Trophoblast cell (in vitro differentiated cells and primary cell): Measurements from ENCODE around the gene NOS1AP.
A peak's percentile ranks its signal among the peaks of the same experiment; 100 is the strongest.

Experiments
- DNase-seq, 2 donors: peaks; one replicate each; pipeline ENCODE4 v3.0.0-alpha.2; 2016
- H2AFZ ChIP-seq: 2 replicates; pipeline ENCODE4 v1.6.1; 2013; ENCODE audit warnings: low read length, moderate library complexity, mild to moderate bottlenecking; ENCODE audit not compliant: insufficient read depth, poor library complexity
- H2AK5ac ChIP-seq: 2 replicates; pipeline ENCODE4 v1.6.1; 2013; ENCODE audit warnings: mild to moderate bottlenecking, low read length
- H2BK120ac ChIP-seq: 2 replicates; pipeline ENCODE4 v1.6.1; 2013; ENCODE audit warnings: low read length, mild to moderate bottlenecking, moderate library complexity; ENCODE audit not compliant: insufficient read depth, poor library complexity
- H2BK12ac ChIP-seq: 2 replicates; pipeline ENCODE4 v1.6.1; 2013; ENCODE audit warnings: mild to moderate bottlenecking, low read length, moderate library complexity
- H2BK5ac ChIP-seq: 2 replicates; pipeline ENCODE4 v1.6.1; 2013; ENCODE audit warnings: low read length, low read depth, moderate library complexity, mild to moderate bottlenecking; ENCODE audit not compliant: poor library complexity
- H3K14ac ChIP-seq: 2 replicates; pipeline ENCODE4 v1.6.1; 2013; ENCODE audit warnings: mild to moderate bottlenecking, low read length
- H3K18ac ChIP-seq: 2 replicates; pipeline ENCODE4 v1.6.1; 2013; ENCODE audit warnings: mild to moderate bottlenecking, low read length
- H3K23ac ChIP-seq: 2 replicates; pipeline ENCODE4 v1.6.1; 2013; ENCODE audit warnings: low read length
- H3K27ac ChIP-seq: 2 replicates; pipeline ENCODE4 v1.5.1; 2013; ENCODE audit warnings: low read depth, mild to moderate bottlenecking, inconsistent platforms, low read length, moderate library complexity
- H3K27me3 ChIP-seq: 2 replicates; pipeline ENCODE4 v1.6.1; 2013; ENCODE audit warnings: inconsistent platforms, mild to moderate bottlenecking, low read length, moderate library complexity; ENCODE audit not compliant: insufficient read depth
- H3K36me3 ChIP-seq, 2 experiments: 1 replicate in 1 of 2; 2 replicates in 1 of 2; pipeline ENCODE4 v1.6.1; 2013; ENCODE audit warnings: low read length in 2 of 2, mild to moderate bottlenecking in 2 of 2, moderate library complexity in 1 of 2; ENCODE audit not compliant: insufficient read depth in 2 of 2, control insufficient read depth in 1 of 2
- H3K4ac ChIP-seq: 2 replicates; pipeline ENCODE4 v1.6.1; 2013; ENCODE audit warnings: low read depth, mild to moderate bottlenecking, low read length, moderate library complexity
- H3K4me1 ChIP-seq, 2 experiments: 1 replicate in 1 of 2; 2 replicates in 1 of 2; pipeline ENCODE4 v1.6.1; 2013; ENCODE audit warnings: low read length in 2 of 2, mild to moderate bottlenecking in 2 of 2, moderate library complexity in 1 of 2; ENCODE audit not compliant: insufficient read depth in 2 of 2, control insufficient read depth in 1 of 2
- H3K4me2 ChIP-seq: 2 replicates; pipeline ENCODE4 v1.6.1; 2013; ENCODE audit warnings: inconsistent platforms, mild to moderate bottlenecking, low read length, moderate library complexity
- H3K4me3 ChIP-seq: 2 replicates; pipeline ENCODE4 v1.5.1; 2013; ENCODE audit warnings: mild to moderate bottlenecking, low read depth, low read length, inconsistent platforms
- H3K79me1 ChIP-seq: one replicate; pipeline ENCODE4 v1.6.1; 2013; ENCODE audit warnings: low read length
- H3K79me2 ChIP-seq: 2 replicates; pipeline ENCODE4 v1.6.1; 2013; ENCODE audit warnings: low read length, mild to moderate bottlenecking; ENCODE audit not compliant: control insufficient read depth, insufficient read depth, poor library complexity
- H3K9ac ChIP-seq: 2 replicates; pipeline ENCODE4 v1.6.1; 2013; ENCODE audit warnings: mild to moderate bottlenecking, low read length
- H3K9me3 ChIP-seq: 2 replicates; pipeline ENCODE4 v1.6.1; 2013; ENCODE audit warnings: low read depth, mild to moderate bottlenecking, control low read depth, inconsistent platforms, low read length; ENCODE audit not compliant: insufficient read depth
- H4K12ac ChIP-seq: 2 replicates; pipeline ENCODE4 v1.6.1; 2013; ENCODE audit warnings: low read depth, mild to moderate bottlenecking, low read length, moderate library complexity
- H4K8ac ChIP-seq: 2 replicates; pipeline ENCODE4 v1.6.1; 2013; ENCODE audit warnings: low read depth, mild to moderate bottlenecking, low read length, moderate library complexity
- H4K91ac ChIP-seq: one replicate; pipeline ENCODE4 v1.6.1; 2013; ENCODE audit warnings: low read depth, mild to moderate bottlenecking, low read length, moderate library complexity
- WGBS: extraction: QIAGEN DNeasy Blood & Tissue Kit; methylation state at CpG from one replicate; pipeline ENCODE4 v1.1.7; 2013; ENCODE audit warnings: missing lambda C conversion rate; ENCODE audit not compliant: insufficient read length, insufficient coverage; ENCODE audit errors: extremely low coverage; 5-methylcytosine and 5-hydroxymethylcytosine counted together

NOS1AP gene

DNA sequence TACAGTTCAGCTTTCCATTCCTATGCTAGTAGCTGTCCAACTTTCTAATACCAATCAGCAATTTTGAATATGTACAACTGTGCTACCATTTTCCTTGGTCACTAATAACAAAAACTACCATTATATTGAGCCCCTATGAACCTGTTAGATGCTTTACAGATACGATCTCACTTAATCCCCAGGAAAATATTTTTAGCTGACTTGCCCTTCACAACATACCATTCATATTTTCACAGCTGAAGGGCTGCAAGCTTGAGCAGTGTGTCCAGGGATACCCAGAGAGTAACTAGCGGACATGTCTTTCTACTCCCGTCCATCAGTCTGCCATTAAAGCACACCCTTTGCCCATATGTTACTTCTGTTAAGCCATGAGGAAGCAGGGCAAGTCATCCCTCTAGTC is 166.7 kb downstream of the NOS1AP start:
- no peak overlapping the region for H2BK12ac ChIP-seq
- no peak overlapping the region for H3K27ac ChIP-seq
- no peak overlapping the region for H3K14ac ChIP-seq
- no peak overlapping the region for H3K18ac ChIP-seq
- WGBS = no CpG with 5 or more reads among the region's 3 CpGs
- no peaks in the 10 kb centered on the region for H3K9me3 ChIP-seq
- no peak overlapping the region for H3K4me3 ChIP-seq
- H2AFZ ChIP-seq = no peak overlapping the region
- H3K4me1 ChIP-seq = peaks cover 2 to 5% of the 10 kb centered on the region in 2 experiments
- no peak overlapping the region for H2BK5ac ChIP-seq
- H2BK120ac ChIP-seq = no peak overlapping the region
- DNase-seq = peak in 1 of 2 donors; percentile 55
- H4K8ac ChIP-seq = no peak overlapping the region
- no peaks in the 10 kb centered on the region for H3K27me3 ChIP-seq
- no peaks in the 10 kb centered on the region for H3K79me1 ChIP-seq
- H3K23ac ChIP-seq = no peak overlapping the region
- H3K9ac ChIP-seq = no peak overlapping the region
- peak overlapping the region; percentile 20 for H3K4me2 ChIP-seq
- H3K79me2 ChIP-seq = no peaks in the 10 kb centered on the region
- H4K12ac ChIP-seq = no peak overlapping the region
- no peaks in the 10 kb centered on the region for H3K36me3 ChIP-seq
- no peak overlapping the region for H4K91ac ChIP-seq
- H3K4ac ChIP-seq = no peak overlapping the region
- no peak overlapping the region for H2AK5ac ChIP-seq

DNA sequence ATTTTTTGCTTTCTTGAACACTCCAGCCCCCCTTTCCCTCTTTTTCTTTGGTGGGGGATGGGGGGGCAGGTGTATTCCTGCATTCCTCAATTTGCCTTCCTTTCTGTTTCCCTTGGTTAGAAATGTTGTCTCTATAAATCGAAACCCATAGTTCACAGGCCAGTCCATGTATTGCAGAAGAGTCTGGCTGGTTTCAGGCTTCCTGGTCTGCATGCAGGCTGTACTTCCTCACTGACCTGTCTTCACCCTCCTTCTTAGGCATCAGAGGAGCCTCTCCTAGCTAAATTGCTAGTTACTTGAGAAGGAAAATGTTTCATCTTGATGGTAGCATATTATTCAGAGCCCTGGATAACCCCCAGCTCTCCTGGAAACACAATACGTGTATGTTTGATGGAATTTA is 167.1 kb downstream of the NOS1AP start:
- no peak overlapping the region for H2AK5ac ChIP-seq
- H3K9ac ChIP-seq = no peak overlapping the region
- H3K4me3 ChIP-seq = no peak overlapping the region
- no peak overlapping the region for H4K12ac ChIP-seq
- H3K23ac ChIP-seq = no peak overlapping the region
- H3K79me2 ChIP-seq = no peaks in the 10 kb centered on the region
- H3K14ac ChIP-seq = no peak overlapping the region
- WGBS = no CpG with 5 or more reads among the region's 2 CpGs
- no peak overlapping the region for H3K27ac ChIP-seq
- no peak overlapping the region for H2BK120ac ChIP-seq
- no peaks in the 10 kb centered on the region for H3K79me1 ChIP-seq
- H3K4ac ChIP-seq = no peak overlapping the region
- H2BK5ac ChIP-seq = no peak overlapping the region
- H3K4me1 ChIP-seq = peaks cover 2 to 5% of the 10 kb centered on the region in 2 experiments
- H3K9me3 ChIP-seq = no peaks in the 10 kb centered on the region
- no peak overlapping the region for H2BK12ac ChIP-seq
- peak overlapping the region; percentile 20 for H3K4me2 ChIP-seq
- H4K8ac ChIP-seq = no peak overlapping the region
- no peak overlapping the region for H2AFZ ChIP-seq
- H3K27me3 ChIP-seq = no peaks in the 10 kb centered on the region
- H4K91ac ChIP-seq = no peak overlapping the region
- no peaks in the 10 kb centered on the region for H3K36me3 ChIP-seq
- no peak for DNase-seq
- H3K18ac ChIP-seq = no peak overlapping the region

DNA sequence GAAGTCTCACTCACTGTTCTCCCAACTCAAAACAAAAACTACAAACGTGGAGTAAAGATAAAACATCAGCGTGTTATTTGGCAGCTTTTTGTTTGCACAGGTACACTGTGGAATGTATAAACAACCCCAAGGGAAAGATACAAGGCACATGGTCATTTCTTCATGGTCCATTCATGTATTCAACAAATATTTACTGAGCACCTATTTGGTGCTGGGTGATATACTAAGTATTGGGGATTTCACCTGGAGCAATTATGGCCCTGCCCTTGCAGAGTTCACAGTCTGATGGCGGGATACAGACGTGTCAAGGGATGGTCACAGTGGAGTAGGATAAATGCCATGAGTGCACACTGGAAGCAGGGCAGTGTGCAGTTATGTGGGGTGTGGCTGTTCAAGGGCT is 171.1 kb downstream of the NOS1AP start:
- no peak for DNase-seq
- Histone ChIP-seq H3K9me3 (peaks cover 2% of the 10 kb centered on the region), H3K23ac (no peak overlapping the region), H2AK5ac (no peak overlapping the region), H3K4me2 (no peak overlapping the region), H3K18ac (no peak overlapping the region), H3K79me1 (no peaks in the 10 kb centered on the region), H3K27me3 (no peaks in the 10 kb centered on the region), H3K14ac (no peak overlapping the region), H3K36me3 (no peaks in the 10 kb centered on the region), H4K12ac (no peak overlapping the region), H3K79me2 (no peaks in the 10 kb centered on the region), H4K91ac (no peak overlapping the region), H3K4me3 (no peak overlapping the region), H3K4me1 (peaks cover 2 to 5% of the 10 kb centered on the region in 2 experiments), H2BK120ac (no peak overlapping the region), H2BK12ac (no peak overlapping the region), H2BK5ac (no peak overlapping the region), H4K8ac (no peak overlapping the region), H3K27ac (no peak overlapping the region), H3K4ac (no peak overlapping the region), H2AFZ (no peak overlapping the region), H3K9ac (no peak overlapping the region)
- no CpG with 5 or more reads among the region's 4 CpGs for WGBS

DNA sequence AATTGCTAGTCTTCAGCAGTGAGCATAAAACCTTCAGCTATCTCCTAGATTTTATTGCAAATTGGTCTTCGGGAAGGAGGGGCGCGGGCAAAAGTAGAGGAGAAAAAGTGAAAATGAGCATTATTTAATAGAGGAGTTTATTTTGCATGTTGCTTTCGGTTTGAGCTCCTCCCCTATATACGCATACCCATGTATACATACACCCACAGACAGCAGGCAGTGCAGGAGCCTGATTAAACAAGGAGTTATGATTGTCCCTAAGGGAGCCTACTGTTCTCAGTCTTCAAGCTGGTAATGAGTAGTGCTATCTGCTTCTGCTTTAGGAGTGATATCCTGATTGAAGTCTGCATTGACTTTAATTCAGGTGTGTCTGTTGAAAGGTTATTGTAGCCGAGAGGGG is 173.3 kb downstream of the NOS1AP start:
- Histone ChIP-seq H3K79me1 (no peaks in the 10 kb centered on the region), H3K36me3 (no peaks in the 10 kb centered on the region), H3K4me2 (no peak overlapping the region), H4K12ac (no peak overlapping the region), H3K9ac (no peak overlapping the region), H2BK5ac (no peak overlapping the region), H3K14ac (no peak overlapping the region), H2AFZ (no peak overlapping the region), H3K23ac (no peak overlapping the region), H2BK120ac (no peak overlapping the region), H3K79me2 (no peaks in the 10 kb centered on the region), H3K27ac (no peak overlapping the region), H2AK5ac (no peak overlapping the region), H3K9me3 (peaks cover 2% of the 10 kb centered on the region), H3K4me3 (no peak overlapping the region), H3K18ac (no peak overlapping the region), H3K4ac (no peak overlapping the region), H3K27me3 (no peaks in the 10 kb centered on the region), H3K4me1 (no peaks in the 10 kb centered on the region), H4K8ac (no peak overlapping the region), H4K91ac (no peak overlapping the region), H2BK12ac (no peak overlapping the region)
- WGBS = no CpG with 5 or more reads among the region's 6 CpGs
- DNase-seq = no peak
